Germinal center (tissue), 1 donor: ENCODE results near the gene TPBGL.
A peak's percentile ranks its signal among the peaks of the same experiment; 100 is the strongest.
"Not testable (repeated sequence)": the region's sequence is repeated elsewhere in the genome, so short reads cannot be mapped to it uniquely, and the experiment has no call there.

Experiments used
- DNase-seq: peaks from one replicate; pipeline ENCODE4 v3.0.0; 2012; ENCODE audit warnings: mixed read lengths, low spot score

TPBGL gene

DNA sequence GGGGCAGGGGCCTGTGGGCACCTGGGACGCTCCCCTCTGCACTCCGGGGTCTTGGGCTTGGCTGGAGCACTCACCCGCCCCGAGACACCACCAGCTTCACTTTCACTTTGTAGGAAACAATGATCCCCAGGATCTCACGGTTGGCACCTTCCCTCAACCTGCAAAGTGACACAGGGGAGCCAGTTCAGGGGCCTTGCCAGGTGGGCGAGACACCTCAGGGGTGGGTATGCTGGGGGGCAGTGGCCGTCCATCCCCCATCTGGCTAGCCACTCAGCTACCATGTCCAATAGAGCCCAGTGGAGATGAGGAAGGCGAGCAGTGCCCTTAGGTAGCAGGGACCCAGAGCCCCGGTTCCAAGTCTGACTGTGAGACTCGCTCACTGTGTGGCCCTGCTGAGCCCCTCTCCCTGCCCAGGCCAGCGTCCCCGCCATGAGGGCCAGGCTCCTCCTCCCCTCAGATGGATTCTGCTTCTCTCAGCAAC lies 32.3 kb downstream of the TPBGL start:
- no peak for DNase-seq

DNA sequence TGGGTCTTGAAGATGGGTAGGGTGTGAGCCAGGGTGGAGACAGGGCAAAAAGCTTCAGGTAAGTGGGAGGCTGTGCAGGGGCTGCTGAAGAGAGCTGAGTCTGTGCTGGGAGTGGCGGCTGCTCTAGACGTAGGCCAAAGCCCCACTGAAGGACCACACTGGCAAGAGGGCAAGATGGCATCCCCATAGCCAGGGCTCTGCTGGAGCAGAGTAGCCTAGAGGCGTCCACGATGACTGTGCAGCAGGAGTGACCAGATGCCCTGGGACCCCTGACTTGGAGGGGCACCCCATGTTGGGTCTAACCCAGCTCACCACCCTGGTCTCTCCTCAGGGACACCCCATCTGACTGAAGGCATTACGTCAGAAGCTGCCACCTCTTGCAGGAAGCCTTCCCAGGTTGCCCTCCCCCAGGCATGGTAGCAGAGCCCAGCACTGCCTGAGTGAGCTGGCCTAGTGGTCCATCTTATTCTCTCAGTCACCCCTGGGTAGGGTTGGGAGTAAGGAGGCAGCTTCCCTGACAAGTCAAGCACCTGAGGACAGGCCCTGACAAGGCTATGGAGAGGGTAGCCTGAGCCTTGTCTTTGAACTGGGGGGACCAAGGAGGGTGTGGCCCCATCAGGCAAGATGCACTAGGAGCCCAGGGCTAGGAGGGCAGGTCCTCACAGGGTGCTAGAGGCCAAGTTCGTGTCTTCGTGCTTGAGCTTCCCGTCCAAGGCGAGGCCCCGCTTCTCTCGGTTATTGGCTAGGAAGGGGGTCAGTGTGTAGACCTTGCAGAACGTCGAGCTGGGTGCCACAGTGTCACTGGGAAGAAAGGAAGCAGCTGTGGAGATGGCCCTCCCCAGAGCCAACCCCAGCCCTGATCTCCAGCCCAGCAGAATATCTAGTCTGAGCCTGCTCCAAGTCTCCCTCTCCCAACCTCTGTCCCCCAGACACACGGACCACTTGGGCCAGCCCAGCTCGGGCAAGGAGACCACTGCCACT lies 33.1 kb downstream of the TPBGL start:
- DNase-seq, result no peak

DNA sequence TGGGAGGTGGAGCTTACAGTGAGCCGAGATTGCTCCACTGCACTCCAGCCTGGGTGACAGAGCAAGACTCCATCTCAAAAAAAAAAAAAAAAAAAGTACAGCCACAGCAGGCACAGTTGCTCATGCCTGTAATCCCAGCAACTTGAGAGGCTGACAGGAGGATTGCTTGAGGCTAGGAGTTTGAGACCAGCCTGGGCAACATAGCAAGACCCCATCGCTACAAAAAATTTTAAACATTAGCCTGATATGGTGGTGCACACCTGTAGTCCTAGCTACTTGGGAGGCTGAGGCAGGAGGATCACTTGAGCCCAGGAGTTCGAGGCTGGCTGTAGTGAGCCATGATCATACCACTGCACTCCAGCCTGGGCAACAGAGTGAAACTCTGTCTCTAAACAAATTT lies 34.1 kb downstream of the TPBGL start:
- DNase-seq, result not testable (repeated sequence)

DNA sequence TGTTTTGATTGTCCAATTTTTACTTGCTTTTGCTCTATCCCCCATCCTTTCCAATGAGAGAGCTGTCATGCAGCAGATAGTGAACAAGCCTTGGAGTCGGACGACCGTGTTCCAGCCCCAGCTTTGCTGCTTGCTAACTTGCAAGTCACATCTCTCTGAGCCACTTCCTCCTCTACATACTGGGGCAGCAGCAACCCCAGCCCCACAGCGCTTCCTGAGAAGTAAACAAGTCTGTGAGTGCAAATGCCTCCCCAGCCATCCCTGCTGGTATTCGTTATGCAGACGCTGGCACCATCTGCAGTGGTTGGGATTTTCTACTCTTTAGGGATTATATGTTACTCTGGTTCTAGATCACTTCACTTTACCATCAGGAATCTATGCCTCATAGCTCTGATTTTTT lies 35.0 kb downstream of the TPBGL start:
- no peak for DNase-seq

DNA sequence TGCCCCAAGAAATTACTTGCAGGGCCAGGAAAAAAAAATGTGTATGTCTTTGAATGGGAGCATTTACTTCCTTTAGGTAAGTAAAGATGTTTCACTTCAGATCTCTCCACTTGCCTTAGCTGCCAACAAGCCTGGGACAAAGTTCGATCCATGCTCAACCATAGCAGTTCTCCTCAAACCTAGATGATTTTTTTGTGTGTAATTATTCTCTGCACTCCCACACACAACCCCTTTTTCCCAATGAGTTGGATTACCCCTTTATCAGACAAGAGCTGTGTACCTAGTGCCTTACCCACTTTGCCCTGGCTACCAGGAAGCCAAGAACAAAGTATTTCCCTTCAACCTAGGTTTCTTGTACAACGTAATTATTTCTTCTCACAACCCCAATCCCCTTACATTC lies 35.6 kb downstream of the TPBGL start:
- DNase-seq, result no peak

DNA sequence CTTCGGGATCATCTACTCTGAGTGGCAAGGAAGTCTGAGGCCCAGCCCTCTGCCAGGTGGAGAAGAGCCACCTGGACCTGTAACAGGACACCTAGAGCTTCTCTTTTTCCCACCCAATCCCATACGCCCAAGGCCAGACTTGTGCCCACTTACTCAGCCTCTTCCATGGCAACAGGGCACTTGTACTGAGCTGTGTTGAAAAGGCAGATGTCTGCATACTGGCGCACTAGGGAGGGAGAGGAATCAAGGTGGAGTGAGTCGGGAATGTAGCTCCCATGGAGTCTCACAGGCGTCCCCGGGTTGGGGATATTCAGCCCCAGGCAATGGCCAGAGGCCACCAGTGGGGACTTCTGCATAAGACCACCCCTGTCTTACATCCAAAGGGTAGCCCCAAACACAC lies 36.1 kb downstream of the TPBGL start:
- no peak for DNase-seq

DNA sequence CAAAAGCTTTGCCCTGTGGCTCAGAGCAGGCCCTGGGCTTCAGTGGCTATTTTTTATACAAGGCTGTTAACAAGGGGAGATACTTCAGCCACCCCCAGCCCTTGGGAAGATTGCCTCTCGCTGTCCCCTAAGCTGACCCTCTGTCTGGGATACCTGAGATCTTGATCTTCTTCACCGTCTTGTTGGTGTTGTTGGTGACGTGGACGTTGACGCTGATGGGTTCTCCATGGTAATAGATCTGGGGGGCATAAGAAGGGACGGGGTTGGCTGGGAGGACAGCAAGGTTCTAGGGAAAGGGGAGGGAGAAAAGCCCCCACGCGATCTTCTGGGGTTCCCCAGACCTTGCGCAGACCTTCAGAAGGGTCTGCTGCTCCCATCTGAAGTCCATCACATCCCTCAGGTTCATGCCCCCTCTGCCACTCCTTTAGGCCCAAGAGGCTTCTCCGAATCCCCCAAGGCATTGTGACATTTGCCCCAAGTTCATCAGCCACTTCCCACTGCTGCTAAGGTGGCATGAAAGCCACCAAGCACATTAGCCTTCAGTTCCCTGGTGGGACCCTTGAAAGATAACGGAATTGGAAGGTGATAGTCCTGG lies 36.7 kb downstream of the TPBGL start:
- DNase-seq, result no peak

DNA sequence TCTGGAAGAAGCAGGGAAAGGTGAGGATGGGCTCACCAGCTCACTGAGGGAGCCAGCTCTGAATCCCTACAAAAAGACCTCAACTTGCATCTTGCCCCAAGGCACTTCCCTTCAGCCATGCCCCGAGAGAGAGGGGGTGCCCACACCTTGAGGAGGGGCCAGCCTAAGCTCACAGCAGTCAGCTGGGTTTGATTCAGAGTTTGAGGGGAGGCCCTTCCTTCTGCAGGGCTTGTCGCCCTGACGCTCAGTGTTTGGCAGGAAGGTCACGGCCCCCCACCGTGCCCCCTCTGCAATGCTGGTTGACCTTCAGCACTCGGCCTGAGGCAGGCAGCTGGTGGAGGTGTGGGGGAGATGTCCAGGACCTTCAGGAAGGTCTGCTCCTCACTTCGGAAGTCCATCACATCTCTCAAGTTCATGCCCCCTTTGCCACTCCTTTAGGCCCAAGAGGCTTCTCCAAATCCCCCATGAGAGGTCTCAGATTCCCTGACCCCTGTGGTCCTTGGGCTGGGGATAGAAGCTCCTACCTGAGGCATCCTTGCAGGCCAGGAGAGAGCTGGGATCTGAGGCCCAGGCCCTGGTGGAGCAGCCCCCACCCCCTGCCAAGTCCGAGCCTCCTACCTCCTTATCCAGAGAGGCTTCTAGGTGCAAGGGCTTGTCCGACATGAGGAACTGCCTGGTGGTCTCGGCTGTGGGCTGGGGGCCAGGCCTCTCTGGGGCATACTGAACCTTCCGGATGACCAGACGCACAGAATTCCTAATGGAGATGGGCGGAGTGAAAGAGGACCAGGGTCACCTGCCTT lies 37.6 kb downstream of the TPBGL start:
- no peak for DNase-seq

DNA sequence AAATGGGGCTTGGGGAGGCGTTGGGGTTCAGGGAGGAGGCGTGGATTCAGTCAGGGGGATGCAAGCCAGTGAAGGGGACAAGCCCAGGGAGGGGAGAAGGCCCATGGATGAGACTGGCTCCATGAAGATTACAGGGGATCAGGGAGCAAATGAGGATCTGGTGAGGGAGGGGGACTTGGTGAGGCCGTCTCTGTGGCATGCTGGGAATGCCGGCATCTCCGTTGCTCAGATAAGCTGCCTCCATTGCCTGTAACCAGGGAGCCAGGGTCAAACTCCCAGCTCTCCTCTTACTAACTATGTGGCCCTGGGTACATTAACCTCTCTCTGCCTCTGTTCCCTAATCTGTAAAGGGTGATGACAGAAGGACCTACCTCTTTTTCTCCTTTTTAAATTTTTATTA lies 38.7 kb downstream of the TPBGL start:
- DNase-seq, result no peak

DNA sequence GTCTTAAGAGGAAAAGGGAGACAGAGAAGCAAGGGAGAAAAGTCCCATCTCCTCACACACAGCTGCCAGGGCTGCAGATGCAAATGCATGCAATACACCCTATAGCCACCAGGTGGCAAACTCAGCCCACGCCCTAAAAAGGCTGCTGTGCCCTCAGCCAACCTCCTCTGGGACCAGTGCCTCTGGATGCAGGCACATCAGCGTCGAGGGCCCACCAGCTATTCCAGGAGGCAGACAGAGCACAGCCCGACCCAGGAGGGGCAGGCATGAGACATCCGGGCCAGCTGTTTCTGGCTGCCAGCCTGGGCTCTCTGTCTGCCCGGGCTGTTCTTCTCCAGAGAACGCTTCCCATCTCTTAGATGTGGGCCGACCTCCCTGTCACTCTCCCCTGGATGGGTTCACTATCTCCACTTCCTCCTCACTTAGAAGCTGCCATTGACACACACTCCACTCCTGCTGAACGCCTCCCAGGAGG lies 39.7 kb downstream of the TPBGL start:
- peak; percentile 81 for DNase-seq

DNA sequence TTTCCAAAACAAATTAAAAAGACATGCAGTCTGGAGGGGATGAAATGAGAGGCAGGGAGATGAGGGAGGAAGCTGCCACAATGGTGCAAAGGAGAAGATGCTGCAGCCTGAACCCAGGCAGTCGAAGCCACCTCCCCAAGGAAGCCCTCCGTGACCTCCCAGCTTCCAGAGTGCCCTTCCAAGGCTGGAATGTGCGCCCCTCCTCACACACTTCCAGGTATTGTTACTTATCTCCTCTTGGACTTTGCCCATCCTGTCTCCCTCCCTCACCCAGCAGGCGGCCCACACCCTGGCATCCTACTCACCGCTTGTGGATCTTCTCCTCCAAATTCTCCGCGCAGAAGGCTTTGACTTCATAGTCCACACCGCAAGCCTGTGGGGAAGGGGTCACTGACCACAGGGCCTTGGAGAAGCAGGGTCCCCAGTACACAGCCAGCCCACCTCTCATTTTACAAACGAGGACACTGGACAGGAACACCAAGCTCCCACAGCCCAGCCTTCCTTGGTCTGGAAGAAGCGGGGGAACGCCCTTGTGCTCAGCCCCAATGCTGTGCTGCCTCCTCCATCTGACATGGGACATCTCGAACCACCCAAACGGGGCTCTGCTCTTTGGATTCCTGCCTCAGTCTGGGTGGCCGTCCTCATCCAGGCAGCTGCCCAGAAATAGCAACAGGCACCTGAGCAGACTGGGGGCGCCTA lies 40.3 kb downstream of the TPBGL start:
- no peak for DNase-seq

DNA sequence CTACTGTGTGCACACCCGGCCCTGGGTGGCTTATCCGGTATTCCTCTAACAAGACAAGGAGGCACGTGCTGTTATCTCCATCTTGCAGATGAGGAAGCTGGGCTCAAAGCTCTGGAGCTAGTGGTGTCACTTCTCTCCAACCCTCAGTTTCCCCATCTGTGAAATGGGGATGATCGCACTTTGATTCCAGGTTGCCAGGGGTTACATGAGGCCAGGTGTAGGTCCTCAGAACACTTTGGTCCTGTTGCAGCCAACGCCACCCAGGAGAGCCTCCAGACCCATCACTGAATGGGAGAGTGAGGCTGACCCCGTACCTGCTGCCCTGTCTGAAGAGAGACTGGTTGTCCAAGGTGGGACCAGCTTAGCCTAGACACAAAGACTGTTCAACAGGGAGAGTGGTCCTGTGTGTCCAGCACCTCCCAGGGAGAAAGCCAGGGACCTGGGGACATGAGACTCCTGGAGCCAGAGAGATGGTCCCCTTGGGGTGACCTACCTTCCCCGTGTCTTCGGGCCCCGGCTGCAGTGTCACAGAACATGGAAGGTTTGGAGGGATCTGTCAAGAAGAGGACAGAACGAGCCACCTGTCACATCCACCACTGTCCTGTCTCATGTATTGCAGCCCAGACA lies 41.0 kb downstream of the TPBGL start:
- DNase-seq, result no peak

DNA sequence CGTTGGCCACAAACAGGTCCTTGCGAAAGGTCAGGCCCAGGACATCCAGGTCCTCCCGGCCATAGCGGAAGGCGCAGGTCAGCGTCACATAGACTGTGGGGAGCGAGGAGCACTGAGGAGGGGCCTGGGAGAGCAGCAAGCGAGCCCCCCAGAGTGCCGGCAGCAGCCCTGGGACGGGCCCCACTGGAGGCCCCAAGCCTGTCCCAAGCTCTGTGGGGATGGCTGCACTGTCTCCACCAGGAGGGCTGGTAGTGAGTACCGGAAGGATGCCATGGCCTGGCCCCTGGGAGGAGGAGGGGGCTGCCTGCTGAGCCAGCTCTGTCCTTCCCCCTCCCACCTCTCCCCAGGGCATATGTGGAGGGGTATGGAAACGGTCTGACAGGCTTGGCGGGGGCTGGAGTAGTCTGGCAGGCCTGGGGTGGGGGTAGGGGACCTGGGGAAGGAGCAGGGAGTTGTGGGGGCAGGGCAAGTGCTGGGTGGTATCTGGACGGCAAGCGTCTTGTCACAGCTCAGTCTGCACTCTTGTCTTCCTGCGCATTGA lies 42.9 kb downstream of the TPBGL start:
- DNase-seq, result no peak

DNA sequence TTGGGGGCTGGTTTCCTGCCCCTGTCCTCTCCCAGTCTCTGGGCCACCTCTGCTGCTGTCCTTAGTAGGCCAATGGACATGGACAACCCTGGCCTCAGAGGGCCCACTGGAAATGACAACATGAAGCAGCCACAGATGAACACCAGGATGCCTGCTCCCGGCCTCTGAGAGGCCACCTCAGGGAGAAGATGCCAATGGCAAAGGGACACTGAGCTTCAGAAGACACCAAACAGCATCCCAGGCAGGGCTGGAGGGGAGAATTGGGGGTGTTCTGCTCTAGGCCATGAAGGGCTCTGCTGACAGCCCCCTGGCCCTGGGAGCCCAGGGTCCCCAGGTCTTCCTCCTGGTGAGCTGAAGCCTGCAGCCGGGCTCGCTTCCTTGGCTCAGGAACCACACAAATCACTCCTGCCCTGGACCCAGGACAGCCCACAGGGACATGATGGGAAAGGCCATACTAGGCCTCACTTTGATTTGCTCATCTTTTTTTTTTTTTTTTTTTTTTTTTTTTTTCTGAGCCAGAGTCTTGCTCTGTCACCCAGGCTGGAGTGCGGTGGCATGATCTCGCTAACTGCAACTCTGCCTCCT lies 45.3 kb downstream of the TPBGL start:
- DNase-seq, result no peak

DNA sequence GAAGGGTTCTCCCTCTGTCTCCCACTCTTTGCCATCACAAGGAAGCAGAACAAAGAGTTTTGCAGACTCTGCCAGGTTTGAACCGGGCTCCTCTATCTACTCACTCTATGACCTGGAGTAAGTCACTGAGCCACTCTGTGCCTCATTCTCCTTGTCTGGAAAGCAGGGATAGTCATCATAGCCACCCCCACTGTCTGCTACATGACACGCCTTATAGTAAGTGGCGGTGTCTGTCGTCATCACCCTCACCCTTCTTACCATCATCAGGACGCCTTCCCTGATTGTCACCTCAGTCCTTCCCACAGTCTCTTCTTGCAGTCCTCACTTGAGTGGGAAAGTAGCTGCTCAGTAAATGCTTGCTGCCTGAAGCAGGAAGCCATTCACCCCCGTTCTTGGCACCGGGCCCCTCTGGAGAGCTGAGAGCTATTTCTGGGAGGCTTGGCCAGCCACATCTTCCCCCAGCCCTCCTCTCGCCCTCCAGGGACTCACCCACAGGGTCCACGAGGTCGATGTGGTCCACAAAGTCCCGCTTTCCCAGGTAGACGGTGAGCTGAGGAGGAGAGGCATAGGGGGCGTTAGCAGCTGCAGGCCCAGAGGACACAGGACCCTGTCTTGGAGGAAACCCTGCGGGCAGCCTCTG lies 46.4 kb downstream of the TPBGL start:
- no peak for DNase-seq

DNA sequence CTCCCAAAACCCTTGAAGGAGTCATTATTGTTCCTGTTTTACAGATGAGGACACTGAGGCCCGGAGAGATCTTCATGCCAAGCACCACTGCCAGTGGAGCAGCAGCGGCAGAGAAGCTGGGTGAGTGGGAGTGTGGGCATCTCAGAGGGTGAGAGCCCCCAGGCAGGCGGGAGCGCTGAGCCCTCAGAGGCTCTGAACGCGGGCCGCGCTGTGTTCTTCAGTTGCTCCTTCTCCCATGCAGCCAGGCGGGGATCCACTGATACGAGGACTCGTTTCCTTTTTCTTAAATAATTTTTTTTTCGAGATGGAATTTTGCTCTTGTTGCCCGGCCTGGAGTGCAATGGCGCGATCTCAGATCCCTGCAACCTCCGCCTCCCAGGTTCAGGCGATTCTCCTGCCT lies 47.0 kb downstream of the TPBGL start:
- no peak for DNase-seq

DNA sequence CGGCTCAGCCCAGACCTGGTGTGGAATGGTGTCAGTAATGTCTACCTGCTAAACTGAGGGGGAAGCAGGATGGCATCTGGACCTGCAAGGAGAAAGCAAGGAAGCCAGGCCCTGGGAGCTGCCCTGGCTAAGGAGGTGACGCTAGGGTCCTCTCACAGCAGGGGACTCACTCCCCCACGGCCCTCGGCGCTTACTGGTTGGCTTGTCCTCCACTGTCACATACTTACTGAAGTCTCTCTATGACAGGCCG lies 48.9 kb downstream of the TPBGL start:
- DNase-seq, result no peak

DNA sequence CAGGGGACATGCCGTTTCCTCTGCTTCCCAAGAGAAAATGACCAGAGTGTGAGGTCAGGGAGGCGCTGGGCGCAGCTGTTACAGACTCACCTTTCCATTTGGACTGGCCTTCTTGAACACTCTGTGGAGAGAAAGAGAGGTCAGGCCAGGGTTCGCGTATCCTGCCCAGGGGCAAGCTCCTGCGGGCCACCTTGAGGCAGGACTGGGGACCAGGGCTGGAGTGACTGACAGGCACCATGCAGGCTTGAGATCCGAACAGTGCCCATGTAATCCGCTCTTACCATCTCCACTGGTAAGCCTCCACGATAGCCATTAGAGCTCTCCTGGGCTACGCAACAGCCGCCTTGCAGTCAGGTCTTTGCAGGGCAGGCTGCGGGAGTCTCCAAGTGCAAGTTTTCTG lies 49.3 kb downstream of the TPBGL start:
- DNase-seq, result no peak

DNA sequence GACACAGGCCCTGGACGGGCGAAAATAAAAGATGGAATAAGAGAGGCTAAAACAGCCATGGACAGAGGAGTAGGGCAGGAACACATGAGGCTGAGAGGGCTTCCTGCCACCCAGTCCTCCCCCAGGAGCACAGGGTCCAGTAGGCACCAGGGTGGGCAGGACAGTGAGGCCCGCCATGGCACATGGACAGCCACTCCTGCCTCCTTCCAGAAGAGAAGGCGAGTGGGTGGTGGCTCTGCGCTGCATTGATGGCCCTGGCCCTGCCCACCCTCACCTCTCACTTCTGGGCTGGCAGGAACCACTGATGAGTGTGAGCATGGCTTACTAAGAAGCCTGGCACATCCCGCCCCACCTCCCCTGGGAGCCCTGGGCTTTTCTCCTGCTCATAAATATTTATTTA lies 51.2 kb downstream of the TPBGL start:
- no peak for DNase-seq

DNA sequence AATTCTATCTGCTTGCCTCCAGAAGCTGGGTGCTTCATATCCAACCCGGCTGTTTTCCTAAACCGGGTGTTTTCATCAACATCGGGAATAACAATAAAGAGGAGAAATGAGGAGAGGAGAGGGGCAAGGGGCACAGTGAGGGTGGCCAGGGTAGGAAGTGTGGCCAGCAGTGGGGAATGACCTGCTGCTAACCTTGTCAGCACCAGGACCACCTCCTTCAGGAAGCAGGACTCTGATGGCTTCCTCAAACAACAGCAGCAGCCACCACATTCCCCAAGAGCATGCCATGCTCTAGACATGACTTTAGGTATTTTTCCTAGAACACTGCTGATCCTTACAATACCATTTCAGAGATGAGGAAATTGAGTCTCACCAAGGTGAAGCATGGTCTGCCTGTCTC lies 52.4 kb downstream of the TPBGL start:
- DNase-seq, result no peak
